Measurements from ENCODE around the gene PARPBP.
"Not testable (repeated sequence)": the region's sequence is repeated elsewhere in the genome, so short reads cannot be mapped to it uniquely, and the experiment has no call there.

The PARPBP gene

DNA sequence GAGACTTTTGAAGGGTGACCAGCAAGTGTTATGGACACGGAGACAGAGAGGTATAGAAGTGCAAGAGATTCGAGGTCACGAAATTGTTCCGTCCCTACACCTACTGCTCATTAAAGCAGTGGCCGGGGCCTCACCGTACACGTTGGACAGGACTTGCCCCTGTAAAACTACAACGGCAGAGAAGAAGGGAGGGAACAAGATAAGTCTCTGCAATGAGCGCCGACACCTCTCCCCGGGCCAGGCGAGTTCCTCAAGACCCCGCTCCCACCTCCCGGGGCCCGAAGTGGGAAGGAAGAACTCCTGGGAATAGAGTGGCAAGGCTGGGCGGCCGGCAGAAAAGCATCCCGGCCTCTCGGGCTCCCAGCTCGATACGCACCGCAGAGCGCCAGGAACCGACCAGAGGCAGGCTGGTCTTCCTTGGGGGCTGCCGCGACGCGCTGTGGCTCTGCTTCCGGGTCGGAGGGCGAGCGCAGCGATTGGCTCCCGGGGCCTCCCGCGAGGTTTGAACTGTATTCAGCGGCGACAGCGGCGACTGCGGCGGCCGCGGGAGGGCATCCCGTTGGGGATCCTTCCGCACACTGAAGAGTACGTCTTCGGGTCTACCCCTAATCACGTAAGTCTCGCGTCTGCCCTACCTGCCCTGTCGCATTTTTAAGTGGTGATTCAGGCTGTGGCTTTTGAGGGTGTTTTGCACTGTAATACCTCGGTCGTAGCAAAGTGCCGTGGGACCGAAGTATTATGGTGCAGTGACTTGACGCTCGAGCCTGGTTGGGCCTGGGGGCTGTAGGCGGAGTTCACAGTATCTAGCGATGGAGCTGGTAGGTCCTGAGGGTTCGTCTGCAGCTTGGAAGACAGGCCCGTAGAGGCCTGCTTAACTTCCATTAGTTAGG lies at the start of gene PARPBP, which contains the start of gene NUP37:
Gene PARPBP (plus strand): TSS at position 510 of the 890 bp plus-strand sequence. CDS start 3,706 bp downstream, outside the sequence.
Gene NUP37 (minus strand): TSS at position 441 of the 890 bp plus-strand sequence. CDS start 1,596 bp downstream, outside the sequence.
- DNase-seq (ENCODE audit: low read depth in 2 of 2), result peak; percentile 76 to 80

GRCh38 chr12:102072092-102072491 lies 47.9 kb upstream of the PARPBP start:
- not testable (repeated sequence) for DNase-seq (ENCODE audit: low read depth in 2 of 2)

- no peak for DNase-seq (ENCODE audit: low read depth in 2 of 2)
Measured at GRCh38 chr12:102080842-102081241, 39.1 kb upstream of the PARPBP start.

DNA sequence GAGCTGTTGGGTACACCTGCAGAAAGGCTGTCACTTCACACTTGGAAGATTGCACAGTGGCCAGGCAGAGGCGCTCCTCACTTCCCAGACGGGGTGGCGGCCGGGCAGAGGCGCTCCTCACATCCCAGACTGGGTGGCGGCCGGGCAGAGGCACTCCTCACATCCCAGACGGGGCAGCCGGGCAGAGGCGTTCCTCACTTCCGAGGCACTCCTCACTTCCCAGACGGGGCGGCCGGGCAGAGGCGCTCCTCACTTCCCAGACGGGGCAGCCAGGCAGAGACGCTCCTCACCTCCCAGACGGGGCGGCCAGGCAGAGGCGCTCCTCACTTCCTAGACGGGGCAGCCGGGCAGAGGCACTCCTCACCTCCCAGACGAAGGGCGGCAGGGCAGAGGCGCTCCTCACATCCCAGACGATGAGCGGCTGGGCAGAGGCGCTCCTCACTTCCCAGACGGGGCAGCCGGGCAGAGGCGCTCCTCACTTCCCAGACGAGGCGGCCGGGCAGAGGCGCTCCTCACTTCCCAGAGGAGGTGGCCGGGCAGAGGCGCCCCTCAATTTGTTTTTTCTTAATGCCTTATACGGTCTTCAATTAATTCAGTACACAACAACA lies 30.7 kb upstream of the PARPBP start:
- not testable (repeated sequence) for DNase-seq (ENCODE audit: low read depth in 2 of 2)

GRCh38 chr12:102093319-102093718 lies 26.7 kb upstream of the PARPBP start:
- no peak for DNase-seq (ENCODE audit: low read depth in 2 of 2)

- no peak for DNase-seq (ENCODE audit: low read depth in 2 of 2)
Measured at GRCh38 chr12:102095677-102096263, 24.2 kb upstream of the PARPBP start.

GRCh38 chr12:102096855-102097254 lies 23.1 kb upstream of the PARPBP start:
- no peak for DNase-seq (ENCODE audit: low read depth in 2 of 2)

GRCh38 chr12:102106905-102107304 lies 13.1 kb upstream of the PARPBP start:
- DNase-seq (ENCODE audit: low read depth in 2 of 2), result no peak

DNA sequence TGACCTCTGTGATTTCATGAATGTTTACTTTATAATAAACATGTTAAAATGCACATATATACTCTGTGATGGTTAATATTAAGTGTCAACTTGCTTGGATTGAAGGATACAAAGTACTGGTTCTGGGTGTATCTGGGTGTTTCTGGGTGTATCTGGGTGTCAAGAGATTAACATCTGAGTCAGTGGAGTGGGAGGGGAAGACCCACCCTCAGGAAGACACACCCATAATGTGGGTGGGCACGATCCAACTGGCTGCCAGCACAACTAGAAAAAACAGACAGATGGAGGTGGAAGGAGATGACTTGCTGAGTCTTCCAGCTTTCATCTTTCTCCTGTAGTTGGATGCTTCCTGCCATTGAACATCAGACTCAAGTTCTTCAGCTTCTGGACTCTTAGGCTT lies 12.0 kb upstream of the PARPBP start:
- DNase-seq (ENCODE audit: low read depth in 2 of 2), result no peak

DNA sequence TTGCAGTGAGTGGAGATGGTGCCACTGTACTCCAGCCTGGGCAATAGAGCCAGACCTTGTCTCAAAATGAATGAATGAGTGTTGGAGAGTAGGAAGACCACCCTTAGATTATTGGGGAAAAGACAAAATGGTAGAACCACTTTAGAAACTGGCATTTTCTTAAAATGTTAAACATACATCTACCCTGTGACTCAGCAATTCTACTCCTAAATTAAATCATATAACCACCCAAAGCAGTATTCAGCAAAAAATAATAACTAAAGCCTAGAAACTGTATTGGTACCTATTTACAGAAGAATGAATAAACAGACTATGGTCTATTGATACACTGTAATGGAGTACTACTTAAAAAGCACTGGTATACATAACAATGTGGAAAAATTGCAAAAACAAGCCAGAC lies 9.2 kb upstream of the PARPBP start:
- no peak for DNase-seq (ENCODE audit: low read depth in 2 of 2)

- DNase-seq (ENCODE audit: low read depth in 2 of 2), result no peak
Measured at GRCh38 chr12:102114212-102114611, 5.8 kb upstream of the PARPBP start.

DNA sequence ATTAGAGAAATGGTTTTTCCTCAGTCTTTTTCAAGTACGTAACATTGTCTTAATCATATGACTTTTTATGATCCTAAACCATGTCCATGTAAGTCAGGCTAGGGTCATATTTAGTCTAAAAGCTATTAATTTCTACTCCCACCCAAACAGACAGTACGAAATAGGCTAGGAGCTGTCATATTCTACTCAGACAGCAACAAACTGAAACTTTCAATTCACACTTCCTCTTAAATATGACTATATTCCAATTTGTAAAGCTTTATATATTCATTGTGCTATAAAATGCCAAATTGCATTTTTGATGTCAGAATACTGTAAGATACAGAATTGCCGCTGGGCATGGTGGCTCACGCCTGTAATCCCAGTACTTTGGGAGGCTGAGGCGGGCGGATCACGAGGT lies 3.6 kb upstream of the PARPBP start:
- DNase-seq (ENCODE audit: low read depth in 2 of 2), result no peak

GRCh38 chr12:102118874-102119273 lies 1.1 kb upstream of the PARPBP start:
- no peak for DNase-seq (ENCODE audit: low read depth in 2 of 2)

DNA sequence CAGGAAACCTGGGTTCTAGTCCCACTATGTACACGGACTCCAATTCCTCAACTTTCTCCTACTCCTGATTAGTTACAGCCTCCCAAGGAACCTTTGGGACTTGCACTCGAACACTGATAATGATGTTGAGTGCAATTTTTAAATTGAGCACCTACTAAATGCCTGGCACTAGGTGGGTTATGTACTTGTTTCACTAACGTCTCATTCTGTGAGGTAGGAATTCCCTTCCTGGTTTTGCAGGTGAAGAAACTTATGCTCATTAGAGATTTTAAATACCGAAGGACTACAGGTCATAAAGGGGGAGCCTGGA lies 536 bp downstream of the PARPBP start:
- no peak for DNase-seq (ENCODE audit: low read depth in 2 of 2)

GRCh38 chr12:102120886-102121285 lies 903 bp downstream of the PARPBP start:
- DNase-seq (ENCODE audit: low read depth in 2 of 2), result no peak

DNA sequence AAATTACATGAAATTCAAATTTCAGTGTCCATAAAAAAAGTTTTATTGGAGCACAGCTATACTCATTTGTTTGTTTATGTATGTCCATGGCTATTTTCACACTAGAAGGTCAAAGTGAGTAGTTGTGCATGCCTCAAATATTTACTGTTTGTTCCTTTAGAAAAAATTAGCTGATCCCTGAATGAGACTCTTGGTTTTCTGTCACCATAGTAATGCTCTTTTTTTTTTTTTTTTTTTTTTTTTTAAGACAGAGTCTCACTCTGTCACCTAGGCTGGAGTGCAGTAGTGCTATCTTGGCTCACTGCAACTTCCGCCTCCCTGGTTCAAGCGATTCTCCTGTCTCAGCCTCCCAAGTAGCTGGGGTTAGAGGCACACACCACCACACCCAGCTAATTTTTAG lies 1.3 kb downstream of the PARPBP start:
- not testable (repeated sequence) for DNase-seq (ENCODE audit: low read depth in 2 of 2)

DNA sequence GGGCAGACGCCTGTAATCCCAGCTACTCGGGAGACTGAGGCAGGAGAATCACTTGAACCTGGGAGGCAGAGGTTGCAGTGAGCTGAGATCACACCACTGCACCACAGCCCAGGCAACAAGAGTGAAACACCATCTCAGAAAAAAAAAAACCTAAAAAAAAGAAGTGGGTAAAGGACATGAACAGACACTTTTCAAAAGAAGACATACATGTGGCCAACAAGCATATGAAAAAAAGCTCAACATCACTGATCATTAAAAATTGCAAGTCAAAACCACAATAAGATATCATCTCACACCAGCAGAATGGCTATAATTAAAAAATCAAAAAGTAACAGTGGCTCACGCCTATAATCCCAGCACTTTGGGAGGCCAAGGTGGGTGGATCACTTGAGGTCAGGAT lies 10.7 kb downstream of the PARPBP start:
- DNase-seq (ENCODE audit: low read depth in 2 of 2), result not testable (repeated sequence)

DNA sequence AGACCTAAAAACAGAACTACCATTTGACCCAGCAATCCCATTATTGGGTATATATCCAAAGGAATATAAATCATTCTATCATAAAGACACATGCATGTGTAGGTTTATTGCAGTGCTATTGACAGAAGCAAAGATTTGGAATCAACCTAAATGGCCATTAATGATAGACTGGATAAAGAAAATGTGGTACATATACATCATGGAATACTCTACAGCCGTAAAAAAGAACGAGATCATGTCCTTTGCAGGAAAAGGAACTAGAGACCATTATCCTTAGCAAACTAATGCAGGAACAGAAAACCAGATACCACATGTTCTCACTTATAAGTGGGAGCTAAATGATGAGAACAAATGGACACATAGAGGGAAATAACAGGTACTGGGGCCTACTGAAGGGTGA lies 11.5 kb downstream of the PARPBP start:
- not testable (repeated sequence) for DNase-seq (ENCODE audit: low read depth in 2 of 2)

DNA sequence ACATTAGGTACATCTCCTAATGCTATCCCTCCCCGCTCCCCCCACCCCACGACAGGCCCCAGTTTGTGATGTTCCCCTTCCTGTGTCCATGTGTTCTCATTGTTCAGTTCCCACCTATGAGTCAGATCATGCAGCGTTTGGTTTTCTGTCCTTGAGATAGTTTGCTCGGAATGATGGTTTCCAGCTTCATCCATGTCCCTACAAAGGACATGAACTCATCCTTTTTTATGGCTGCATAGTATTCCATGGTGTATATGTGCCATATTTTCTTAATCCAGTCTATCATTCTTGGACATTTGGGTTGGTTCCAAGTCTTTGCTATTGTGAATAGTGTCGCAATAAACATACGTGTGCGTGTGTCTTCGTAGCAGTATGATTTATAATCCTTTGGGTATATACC lies 17.6 kb downstream of the PARPBP start:
- DNase-seq (ENCODE audit: low read depth in 2 of 2), result not testable (repeated sequence)

GRCh38 chr12:102142866-102143373 lies 22.9 kb downstream of the PARPBP start:
- not testable (repeated sequence) for DNase-seq (ENCODE audit: low read depth in 2 of 2)

DNA sequence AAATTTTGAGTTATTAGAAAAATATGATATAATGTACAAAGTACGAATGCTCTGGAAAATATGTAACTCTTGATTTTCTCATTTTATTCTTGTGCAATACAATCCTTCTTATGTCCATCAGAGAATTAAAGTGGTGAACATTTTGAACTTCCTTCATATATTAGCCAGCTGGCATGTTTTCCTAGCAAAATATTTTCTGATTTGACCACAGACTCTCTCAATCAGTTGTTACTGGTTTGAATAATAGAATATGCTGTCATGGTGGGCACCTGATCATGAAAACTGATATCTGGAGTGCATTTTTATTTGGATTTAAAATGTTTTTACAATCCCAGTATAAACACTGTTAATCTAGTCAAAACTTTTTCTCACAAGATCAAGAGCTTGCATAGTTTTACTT lies 24.2 kb downstream of the PARPBP start:
- no peak for DNase-seq (ENCODE audit: low read depth in 2 of 2)

GRCh38 chr12:102147062-102147587 lies 27.1 kb downstream of the PARPBP start:
- DNase-seq (ENCODE audit: low read depth in 2 of 2), result not testable (repeated sequence)
